GM03348 (cell line): ENCODE measurements around the gene NLRP7.
"Not testable (repeated sequence)": the region's sequence is repeated elsewhere in the genome, so short reads cannot be mapped to it uniquely, and the experiment has no call there.

Source experiments
- DNase-seq: peaks from one replicate; pipeline ENCODE4 v3.0.0; 2012; ENCODE audit warnings: low spot score

Gene NLRP7

DNA sequence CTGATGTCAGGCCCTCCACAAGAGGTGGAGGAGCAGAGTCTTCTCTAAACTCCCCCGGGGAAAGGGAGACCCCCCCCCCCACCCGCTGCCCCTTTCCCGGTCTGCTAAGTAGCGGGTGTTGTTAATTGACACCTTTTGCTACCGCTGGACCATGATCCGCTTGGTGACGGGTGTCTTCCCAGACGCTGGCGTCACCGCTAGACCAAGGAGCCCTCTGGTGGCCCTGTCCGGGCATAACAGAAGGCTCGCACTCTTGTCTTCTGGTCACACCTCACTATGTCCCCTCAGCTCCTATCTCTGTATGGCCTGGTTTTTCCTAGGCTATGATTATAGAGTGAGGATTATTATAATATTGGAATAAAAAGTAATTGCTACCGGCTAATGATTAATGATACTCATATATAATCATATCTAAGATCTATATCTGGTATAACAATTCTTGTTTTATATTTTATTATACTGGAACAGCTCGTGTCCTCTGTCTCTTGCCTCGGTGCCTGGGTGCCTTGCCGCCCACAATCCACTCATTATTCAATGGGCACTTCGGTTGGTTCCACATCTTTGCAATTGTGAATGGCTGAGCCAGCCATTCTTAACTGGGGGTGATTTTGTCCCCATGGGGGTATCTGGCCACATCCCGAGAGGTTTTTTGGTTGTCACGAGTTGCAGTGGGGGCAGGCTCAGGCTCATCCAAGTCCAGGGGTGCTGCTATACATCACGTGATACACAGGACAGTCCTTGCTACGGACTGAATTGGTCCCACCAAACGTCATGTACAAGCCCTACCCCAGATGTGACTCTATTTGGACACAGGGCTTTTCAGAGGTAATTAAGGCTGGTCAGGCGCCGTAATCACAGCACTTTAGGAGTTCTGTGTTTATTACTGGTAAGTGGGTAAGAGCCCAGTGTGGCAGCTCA lies 27.4 kb downstream of the NLRP7 start:
- DNase-seq = not testable (repeated sequence)

DNA sequence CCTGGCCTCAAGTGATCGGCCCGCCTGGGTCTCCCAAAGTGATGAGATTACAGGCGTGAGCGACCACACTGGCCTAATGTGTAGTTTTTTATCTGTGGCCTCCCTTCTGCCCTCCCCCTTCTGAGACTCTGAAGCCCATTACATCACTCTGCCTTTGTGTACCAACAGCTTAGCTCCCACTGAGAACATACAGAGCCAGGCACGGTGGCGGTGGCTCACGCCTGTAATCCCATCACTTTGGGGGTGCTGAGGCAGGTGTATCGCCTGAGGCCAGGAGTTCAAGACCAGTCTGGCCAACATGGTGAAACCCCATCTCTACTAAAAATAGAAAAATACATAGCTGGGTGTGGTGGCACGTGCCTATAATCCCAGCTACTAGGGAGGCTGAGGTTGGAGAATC lies 28.8 kb downstream of the NLRP7 start:
- no peak for DNase-seq

DNA sequence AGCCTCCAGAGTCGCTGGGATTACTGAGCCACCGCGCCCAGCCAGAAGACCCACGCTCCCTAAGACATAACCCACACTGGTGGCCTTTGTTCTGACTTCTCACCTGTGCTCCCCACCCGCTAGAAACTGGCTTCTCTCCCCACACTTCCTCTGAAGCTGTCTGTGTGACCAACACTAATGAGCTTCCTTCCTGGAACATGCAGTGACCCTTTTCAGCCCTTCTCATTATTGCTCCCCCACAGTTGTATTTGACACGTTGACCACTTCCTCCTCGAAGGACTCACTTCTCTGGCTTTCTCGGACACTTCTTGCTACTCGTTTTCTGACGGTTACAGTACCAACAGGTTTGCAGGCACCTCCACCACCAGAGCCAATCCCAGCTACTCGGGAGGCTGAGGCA lies 30.5 kb downstream of the NLRP7 start:
- DNase-seq = no peak

DNA sequence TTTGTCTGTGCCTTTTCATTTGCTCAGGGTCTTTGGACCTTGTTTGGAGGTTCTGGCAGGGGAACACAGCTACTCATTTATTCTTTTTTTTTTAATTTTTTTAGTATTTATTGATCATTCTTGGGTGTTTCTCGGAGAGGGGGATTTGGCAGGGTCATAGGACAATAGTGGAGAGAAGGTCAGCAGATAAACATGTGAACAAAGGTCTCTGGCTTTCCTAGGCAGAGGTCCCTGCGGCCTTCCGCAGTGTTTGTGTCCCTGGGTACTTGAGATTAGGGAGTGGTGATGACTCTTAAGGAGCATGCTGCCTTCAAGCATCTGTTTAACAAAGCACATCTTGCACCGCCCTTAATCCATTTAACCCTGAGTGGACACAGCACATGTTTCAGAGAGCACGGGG lies 39.4 kb downstream of the NLRP7 start:
- DNase-seq = not testable (repeated sequence)

DNA sequence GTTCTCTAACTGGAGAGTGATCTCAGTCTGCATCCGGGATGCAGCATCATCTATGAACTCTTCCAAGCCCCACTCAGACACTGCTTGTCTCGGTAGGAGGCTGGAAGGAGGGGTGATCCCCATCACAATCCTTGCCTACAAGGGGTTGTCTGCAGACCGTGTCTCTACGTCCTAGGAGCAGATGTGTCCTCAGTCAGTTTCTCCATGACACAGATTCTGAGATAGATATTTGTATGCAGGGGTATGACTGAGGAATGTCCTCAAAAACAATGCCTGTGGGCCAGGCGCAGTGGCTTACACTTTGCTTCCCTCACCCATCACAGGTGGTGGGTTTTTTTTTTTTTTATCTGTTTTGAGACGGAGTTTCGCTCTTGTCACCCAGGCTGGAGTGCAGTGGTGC lies 40.5 kb downstream of the NLRP7 start:
- DNase-seq = no peak

DNA sequence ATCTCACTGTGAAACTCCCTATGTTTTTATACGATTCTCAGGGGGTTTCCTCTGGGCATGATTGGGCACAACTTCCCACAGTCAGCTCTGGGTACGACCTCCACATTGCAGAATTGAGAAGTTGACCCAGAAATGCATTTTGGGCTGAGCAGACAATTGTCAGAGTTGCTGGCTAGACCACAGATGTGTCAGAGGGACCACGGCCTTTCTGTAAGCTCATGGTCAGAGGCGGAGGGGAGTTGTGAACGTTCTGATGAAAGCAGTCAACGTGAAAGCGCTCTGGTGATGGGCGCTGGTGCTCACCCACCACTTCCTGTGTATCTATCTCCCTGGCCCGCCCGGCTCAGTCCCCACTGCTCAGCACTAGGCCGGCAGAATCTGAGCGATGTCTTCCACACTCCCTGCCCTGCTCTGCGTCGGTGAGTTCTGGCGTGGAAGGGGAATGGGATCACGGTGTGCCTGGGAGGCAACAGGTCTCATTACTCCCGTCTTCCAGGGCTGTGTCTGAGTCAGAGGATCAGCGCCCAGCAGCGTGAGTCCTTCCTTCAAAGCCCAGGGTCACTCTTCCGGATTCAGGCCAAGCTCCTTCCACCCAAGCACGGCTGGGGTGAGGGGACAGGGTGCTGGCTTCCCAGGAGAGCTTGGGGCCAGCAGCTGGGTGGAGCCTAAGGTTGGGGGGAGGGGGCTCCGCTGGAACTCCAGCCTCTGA lies 41.4 kb downstream of the NLRP7 start, which contains the start of gene NCR1:
NCR1 (plus strand) TSS at position 346 of the 709 bp plus-strand sequence; CDS start at position 386, 40 bp downstream.
- no peak for DNase-seq

DNA sequence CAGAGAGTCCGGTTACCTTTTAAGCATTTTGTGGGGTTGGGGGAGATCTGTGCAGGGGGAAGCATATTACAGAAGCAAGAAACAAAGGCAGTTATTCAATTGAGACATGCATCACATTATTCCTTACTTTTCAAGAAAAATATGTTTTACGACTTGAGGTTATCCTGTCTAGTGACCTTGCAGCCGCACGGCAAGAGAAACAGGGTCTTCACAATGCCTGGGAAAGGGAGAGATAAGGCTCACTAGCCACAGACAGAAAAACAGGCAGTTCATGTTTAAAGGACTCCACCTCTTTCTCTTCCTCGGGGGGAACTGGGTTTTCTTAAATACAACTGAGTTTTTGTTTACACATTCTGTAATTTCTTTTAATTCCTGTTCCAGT lies 41.9 kb downstream of the NLRP7 start:
- DNase-seq = no peak

DNA sequence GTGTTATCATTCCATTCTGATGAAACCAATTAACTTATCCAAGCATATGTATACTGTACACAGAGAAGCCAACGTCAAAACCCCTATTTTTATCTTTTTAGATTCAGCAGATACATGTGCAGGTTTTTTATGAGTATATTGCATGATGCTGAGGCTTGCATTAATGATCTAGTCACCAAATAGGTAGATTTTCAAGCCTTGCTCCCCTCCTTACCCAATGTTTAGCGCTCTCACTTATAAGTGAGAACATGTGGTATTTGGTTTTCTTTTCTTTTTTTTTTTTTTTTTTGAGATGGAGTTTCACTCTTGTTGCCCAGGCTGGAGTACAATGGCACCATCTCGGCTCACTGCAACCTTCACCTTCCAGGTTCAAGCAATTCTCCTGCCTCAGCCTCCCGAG lies 43.1 kb downstream of the NLRP7 start:
- DNase-seq = not testable (repeated sequence)

DNA sequence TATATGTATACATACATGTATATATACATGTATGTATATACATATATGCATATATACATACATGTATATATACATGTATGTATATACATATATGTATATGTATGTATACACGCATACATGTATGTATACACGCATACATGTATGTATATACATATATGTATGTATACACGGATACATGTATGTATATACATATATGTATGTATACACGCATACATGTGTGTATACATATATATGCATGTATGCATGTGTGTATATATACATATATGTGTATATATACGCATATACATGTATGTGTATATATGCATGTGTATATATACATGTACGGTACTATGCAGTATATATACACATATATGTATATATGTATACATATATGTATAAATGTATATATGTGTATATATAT lies 44.0 kb downstream of the NLRP7 start:
- no peak for DNase-seq

DNA sequence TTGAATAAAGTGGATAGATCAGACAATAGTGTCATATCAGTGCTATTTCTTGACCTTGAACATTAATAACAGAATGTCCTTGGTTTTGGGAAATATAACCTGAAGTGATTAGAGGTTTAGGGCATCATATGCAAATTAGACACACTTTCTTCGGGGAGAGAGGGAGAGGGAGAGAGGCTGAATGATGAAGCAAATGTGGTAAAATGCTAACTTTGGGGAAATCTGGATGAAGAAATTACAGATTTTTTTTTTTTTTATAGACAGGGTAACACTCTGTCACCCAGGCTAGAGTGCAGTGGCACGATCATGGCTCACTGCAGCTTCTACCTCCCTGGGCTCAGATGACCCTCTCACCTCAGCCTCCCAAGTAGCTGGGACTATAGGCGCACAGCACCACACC lies 45.3 kb downstream of the NLRP7 start:
- no peak for DNase-seq

DNA sequence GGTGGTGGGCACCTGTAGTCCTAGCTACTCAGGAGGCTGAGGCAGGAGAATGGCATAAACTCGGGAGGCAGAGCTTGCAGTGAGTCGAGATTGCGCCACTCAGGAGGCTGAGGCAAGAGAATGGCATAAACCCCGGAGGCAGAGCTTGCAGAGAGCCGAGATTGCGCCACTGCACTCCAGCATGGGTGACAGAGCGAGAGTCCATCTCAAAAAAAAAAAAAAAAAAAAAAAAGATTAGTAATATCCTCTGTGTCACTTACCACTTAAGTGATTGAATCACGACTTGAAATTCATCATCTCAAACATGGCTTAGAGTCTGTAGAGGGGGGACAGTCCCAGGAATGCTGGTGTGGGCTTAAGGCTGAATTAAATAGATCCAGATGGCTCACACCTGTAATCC lies 46.2 kb downstream of the NLRP7 start:
- DNase-seq = not testable (repeated sequence)

DNA sequence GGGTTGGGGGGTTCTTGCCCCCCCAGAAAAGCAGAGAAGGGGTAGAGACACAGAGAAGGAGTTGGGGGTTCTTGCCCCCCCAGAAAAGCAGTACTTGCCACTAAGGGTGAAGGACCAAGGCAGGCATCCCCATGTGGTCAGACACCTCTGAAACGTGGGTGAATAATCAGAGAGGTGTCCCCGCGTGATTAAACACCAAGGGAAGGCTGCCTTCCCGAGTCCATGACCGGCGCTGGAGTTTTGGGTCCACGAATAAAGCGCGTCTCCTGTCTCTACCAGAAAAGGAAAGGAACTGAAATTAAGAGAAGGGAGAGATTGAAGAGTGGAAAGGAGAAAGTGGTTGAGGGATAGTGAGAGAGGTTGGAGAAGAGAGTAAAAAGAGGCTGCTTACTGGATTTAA lies 47.7 kb downstream of the NLRP7 start:
- not testable (repeated sequence) for DNase-seq

DNA sequence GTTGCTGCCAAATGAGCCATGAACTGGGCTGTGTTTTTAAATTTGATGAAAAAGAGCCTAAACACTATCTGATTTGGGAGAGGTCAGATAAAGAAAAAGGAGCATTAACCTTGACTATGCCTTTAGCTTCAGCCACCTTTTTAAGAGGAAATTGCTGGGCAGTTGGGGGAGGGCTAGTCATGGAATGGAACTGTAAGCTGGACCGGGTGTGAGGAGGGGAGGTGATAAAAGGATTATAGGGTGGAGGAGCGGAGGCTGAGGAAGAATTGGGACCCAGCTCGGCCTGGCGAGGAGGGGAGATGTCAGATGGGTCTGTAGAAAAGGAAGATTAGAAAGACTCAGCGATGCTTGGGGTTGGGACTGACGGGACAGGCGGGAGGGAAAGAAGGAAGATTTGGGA lies 48.6 kb downstream of the NLRP7 start:
- not testable (repeated sequence) for DNase-seq

DNA sequence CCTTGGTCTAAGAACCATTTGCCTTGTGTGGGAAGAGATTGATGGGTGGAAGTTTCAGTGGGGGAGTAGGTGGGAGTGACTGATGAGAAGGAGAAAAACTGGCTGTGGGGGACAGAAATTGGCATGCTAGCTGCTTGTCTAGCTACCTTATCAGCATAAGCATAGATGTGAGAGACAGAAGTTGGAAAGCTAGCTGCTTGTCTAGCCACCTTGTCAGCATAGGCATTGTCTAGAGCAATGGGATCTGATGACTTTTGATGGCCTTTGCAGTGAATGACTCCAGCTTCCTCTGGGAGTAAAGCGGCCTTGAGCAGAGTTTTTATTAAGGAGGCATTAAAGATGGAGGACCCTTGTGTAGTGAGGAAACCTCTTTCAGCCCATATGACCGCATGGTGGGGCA lies 51.3 kb downstream of the NLRP7 start:
- no peak for DNase-seq

DNA sequence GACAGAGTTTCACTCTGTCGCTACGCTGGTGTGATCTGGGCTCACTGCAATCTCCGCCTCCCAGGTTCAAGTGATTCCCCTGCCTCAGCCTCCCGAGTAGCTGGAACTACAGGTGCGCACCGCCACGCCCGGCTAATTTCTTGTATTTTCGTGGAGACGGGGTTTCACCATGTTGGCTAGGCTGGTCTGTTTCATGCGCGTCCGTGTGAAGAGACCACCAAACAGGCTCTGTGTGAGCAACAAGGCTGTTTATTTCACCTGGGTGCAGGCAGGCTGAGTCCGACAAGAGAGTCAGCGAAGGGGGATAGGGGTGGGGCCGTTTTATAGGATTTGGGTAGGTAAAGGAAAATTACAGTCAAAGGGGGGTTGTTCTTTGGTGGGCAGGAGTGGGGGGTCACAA lies 53.2 kb downstream of the NLRP7 start:
- not testable (repeated sequence) for DNase-seq

DNA sequence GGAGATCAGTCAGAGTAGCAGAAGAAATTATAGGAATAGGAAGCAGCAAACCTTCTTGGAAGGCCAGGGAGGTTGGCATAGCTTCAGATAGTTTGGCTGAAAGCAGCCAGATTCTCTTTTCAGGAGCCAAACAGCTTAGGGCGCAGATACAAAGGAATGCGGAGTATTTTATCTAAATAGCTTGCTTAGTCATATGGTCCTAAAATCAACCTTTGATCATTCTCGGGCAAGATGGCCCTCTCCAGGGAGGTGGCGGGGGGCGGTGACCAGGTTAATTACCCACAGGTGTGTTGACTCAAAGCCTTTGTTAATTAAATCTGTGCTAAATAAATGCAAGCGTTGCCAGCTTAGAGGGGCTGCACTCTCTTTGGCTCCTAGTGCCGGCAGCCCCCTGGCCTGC lies 53.9 kb downstream of the NLRP7 start:
- DNase-seq = no peak

DNA sequence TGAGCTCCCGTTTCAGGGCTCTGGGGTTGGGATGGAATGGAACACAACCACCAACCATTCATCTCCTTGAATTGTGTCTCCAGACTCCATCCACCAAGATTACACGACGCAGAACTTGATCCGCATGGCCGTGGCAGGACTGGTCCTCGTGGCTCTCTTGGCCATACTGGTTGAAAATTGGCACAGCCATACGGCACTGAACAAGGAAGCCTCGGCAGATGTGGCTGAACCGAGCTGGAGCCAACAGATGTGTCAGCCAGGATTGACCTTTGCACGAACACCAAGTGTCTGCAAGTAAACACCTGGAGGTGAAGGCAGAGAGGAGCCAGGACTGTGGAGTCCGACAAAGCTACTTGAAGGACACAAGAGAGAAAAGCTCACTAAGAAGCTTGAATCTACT lies 57.8 kb downstream of the NLRP7 start:
- no peak for DNase-seq

DNA sequence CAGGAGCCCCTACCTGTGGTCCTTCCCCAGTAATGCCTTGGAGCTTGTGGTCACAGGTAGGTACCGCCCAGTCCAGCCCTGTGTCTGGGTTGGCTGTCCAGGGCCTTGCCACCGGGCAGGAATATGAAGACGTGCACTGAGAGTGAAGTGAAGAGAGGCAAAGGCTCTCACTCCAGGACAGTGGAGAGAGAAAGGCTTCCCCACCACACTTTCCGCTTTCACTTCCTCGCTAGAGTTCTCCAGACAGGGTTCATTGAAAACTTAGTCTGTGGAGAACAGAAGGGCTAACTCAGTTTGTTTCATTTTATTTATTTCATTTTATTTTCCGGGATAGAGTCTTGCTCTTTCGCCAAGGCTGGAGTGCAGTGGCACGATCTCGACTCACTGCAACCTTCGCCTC lies 59.1 kb downstream of the NLRP7 start:
- no peak for DNase-seq

DNA sequence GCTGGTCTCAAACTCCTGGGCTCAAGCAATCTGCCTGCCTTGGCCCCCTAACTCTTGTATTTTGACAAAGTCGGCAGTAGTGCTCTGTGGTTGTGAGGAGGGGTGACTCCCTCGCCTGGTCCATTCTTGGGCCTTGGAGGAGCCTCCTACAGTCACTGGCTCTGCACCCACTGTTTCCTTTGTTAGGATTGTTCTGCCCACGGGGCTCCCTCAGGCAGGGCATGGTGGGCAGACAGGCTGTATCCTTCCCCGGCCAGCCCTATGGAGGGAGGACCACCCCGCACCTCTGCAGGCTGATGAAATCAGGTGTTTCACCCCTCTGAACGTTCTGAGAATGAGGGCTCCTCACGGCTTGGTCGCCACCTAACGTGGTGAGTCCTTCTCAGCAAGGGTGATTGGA lies 64.1 kb downstream of the NLRP7 start:
- no peak for DNase-seq

DNA sequence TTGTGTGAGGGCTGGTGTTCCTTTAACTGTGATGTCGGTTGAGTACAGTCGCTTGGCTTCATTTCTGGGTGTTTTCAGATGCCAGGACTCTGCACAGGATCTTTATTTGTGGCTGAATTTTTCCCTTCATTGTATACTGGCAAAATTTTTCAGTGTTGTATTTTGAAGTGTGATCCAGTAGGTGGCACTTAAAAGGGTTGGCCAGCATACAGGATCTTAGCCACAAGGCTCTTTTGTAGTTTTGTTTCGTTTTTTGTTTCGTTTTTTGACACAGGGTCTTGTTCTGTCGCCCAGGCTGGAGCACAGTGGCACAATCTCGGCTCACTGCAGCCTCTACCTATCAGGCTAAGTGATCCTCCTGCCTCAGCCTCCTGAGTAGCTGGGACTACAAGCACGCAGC lies 64.6 kb downstream of the NLRP7 start:
- DNase-seq = no peak

DNA sequence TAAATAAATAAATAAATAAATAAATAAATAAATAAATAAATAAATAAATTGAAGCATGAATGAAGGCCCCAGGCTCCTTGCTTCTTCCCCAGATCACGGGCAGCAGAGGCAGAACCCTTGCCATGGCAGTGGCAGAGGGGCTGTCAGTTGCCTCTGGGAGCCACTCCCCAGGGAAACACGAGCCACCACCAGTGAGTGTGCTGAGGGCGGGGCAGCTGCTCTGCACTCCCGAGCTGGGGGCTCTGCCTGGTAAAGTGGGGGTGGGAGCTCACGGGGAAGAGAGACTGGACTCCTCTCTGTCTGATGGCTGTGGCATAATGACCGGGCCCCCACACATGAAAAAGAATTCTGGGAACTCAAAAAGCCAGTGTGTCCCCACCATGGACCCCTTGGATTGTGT lies 65.4 kb downstream of the NLRP7 start:
- DNase-seq = no peak

DNA sequence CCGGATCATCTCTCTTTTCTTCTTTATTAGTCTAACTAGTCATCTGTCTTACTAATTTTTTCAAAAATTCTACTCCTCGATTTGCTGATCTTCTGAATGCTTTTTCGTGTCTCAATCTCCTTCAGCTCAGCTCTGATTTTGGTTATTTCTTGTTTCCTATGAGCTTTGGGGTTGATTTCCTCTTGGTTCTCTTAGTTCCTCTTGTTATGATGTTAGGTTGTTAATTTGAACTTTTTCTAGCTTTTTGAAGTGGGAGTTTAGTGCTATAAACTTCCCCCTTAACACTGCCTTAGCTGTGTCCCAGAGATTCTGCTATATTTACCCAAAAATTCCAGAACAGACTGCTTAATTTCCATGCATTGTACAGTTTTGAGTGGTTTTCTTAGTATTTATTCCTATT lies 69.9 kb downstream of the NLRP7 start:
- no peak for DNase-seq

DNA sequence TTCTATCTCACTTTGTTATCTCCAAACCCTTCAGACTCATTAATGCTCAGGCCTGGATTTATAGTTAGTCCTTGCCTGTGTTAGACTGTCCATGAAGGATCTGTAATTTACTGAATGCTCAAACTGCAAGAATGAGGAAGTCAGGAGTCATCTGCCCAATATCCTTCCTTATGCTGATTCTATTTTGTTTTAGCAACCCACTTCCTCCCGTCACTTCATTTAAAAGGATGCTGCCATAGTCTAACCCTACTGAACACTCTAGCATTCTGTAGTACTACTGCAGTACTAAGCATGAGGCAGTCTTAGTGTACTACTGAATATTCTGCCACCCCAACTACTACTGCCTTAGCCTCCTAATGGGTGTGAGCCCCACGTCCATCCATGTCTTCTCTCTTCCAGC lies 71.8 kb downstream of the NLRP7 start:
- no peak for DNase-seq
